ENCODE measurements around the gene FAM83G.
A peak's percentile ranks its signal among the peaks of the same experiment; 100 is the strongest.
"Not testable (repeated sequence)": the region's sequence is repeated elsewhere in the genome, so short reads cannot be mapped to it uniquely, and the experiment has no call there.

The FAM83G gene

GRCh38 chr17:19004421-19005136 is at the start of gene FAM83G:
FAM83G (minus strand) TSS chr17:19004764; CDS start chr17:19004041, 723 bp downstream.
- DNase-seq = peak; percentile 83 to 87

GRCh38 chr17:19048826-19049225 is 44.3 kb upstream of the FAM83G start:
- peak in 1 of 2 donors; percentile 1 for DNase-seq

- not testable (repeated sequence) for DNase-seq
These were observed 42.9 kb upstream of the FAM83G start for GRCh38 chr17:19047510-19047909.

- not testable (repeated sequence) for DNase-seq
These were observed 42.3 kb upstream of the FAM83G start, which contains the start of gene GRAP for GRCh38 chr17:19046782-19047375. GRAP (minus strand) TSS chr17:19046957; CDS start chr17:19046926, 31 bp downstream.

- not testable (repeated sequence) for DNase-seq
These were observed 40.1 kb upstream of the FAM83G start for GRCh38 chr17:19044643-19045042.

- DNase-seq = not testable (repeated sequence)
These were observed 38.5 kb upstream of the FAM83G start for GRCh38 chr17:19043032-19043431.

- not testable (repeated sequence) for DNase-seq
These were observed 37.8 kb upstream of the FAM83G start for GRCh38 chr17:19042369-19042768.

GRCh38 chr17:19041871-19042270 is 37.3 kb upstream of the FAM83G start:
- DNase-seq = peak in 1 of 2 donors; percentile 0

- not testable (repeated sequence) for DNase-seq
These were observed 35.8 kb upstream of the FAM83G start for GRCh38 chr17:19040350-19040749.

- not testable (repeated sequence) for DNase-seq
These were observed 34.2 kb upstream of the FAM83G start for GRCh38 chr17:19038730-19039129.

- DNase-seq = not testable (repeated sequence)
These were observed 33.4 kb upstream of the FAM83G start for GRCh38 chr17:19038007-19038406.

GRCh38 chr17:19037547-19037946 is 33.0 kb upstream of the FAM83G start:
- not testable (repeated sequence) for DNase-seq

- not testable (repeated sequence) for DNase-seq
These were observed 31.6 kb upstream of the FAM83G start for GRCh38 chr17:19036186-19036585.

GRCh38 chr17:19032377-19032988 is 27.9 kb upstream of the FAM83G start:
- DNase-seq = not testable (repeated sequence)

- peak; percentile 48 to 57 for DNase-seq
These were observed 27.2 kb upstream of the FAM83G start for GRCh38 chr17:19031729-19032128.

- DNase-seq = not testable (repeated sequence)
These were observed 26.3 kb upstream of the FAM83G start for GRCh38 chr17:19030771-19031449.

GRCh38 chr17:19029740-19030139 is 25.2 kb upstream of the FAM83G start:
- not testable (repeated sequence) for DNase-seq

- not testable (repeated sequence) for DNase-seq
These were observed 24.1 kb upstream of the FAM83G start for GRCh38 chr17:19028671-19029070.

- no peak for DNase-seq
These were observed 19.8 kb upstream of the FAM83G start for GRCh38 chr17:19024101-19025078.

GRCh38 chr17:19023209-19023999 is 18.8 kb upstream of the FAM83G start:
- no peak for DNase-seq

GRCh38 chr17:19022747-19023146 is 18.2 kb upstream of the FAM83G start:
- DNase-seq = no peak
